OCI-LY3 (cell line): ENCODE results near the gene CHST13.

Experiments
- EZH2phosphoT487 ChIP-seq: fragments of 200-600 bp; shearing (Covaris generic); IDR thresholded peaks from 2 replicates; pipeline ENCODE4 v1.6.1; 2018; ENCODE audit warnings: antibody characterized with exemption, mixed run types, low read depth
- TF ChIP-seq, protein P1 (sequence below): fragments of 200-600, 300-600 bp; sonication (generic); IDR thresholded peaks from 2 replicates; pipeline ENCODE4 v1.5.1; 2014; ENCODE audit warnings: antibody characterized with exemption, low read length, low read depth

DNA sequence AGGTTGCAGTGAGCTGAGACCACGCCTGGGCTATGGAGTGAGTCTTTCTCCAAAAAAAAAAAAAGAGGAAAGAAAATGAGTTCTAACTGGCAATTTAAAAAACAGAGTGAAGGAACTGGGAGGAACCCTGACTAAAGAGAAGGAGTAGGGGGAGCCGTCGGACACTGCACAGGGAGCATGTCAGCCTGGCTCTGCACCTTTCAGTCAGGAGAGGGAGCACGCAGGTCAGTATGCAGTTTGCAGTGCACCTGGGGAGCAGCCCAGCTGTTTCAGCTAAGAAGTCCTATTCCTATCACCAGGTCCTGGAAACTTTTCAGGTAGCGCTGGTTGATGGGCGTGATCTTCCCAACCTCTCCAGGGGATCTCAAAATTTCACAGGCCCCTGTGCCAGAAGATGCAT is 33.3 kb upstream of the CHST13 start:
- TF ChIP-seq, protein P1, sequence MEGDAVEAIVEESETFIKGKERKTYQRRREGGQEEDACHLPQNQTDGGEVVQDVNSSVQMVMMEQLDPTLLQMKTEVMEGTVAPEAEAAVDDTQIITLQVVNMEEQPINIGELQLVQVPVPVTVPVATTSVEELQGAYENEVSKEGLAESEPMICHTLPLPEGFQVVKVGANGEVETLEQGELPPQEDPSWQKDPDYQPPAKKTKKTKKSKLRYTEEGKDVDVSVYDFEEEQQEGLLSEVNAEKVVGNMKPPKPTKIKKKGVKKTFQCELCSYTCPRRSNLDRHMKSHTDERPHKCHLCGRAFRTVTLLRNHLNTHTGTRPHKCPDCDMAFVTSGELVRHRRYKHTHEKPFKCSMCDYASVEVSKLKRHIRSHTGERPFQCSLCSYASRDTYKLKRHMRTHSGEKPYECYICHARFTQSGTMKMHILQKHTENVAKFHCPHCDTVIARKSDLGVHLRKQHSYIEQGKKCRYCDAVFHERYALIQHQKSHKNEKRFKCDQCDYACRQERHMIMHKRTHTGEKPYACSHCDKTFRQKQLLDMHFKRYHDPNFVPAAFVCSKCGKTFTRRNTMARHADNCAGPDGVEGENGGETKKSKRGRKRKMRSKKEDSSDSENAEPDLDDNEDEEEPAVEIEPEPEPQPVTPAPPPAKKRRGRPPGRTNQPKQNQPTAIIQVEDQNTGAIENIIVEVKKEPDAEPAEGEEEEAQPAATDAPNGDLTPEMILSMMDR: no peak
- TF ChIP-seq EZH2phosphoT487: no peak
